B cell (primary cell): ENCODE results near the gene MGA. TPM values are rescaled to one million over a fixed set of nuclear protein-coding genes. Genes with fewer than 3 reads are reported as not detected.

Experiments
- ATAC-seq: fragments of 200-7000 bp; cut with Tn5 transposase; one replicate; pipeline ENCODE4 v1.10.0; 2021; ENCODE audit warnings: low read depth, mild to moderate bottlenecking, moderate number of reproducible peaks, moderate library complexity
- CTCF ChIA-PET: fragments of 350-600 bp; sonication (Branson Sonifier 250); formaldehyde crosslinking; loops from one replicate; lab custom pipeline; 2021; ENCODE audit warnings: antibody characterized with exemption, inconsistent platforms; lab: Charles Lee
- POLR2A ChIA-PET: fragments of 350-600 bp; sonication (Branson Sonifier 250); formaldehyde crosslinking; loops from one replicate; lab custom pipeline; 2021; ENCODE audit warnings: antibody characterized with exemption; lab: Charles Lee
- DNase-seq: peaks from one replicate; pipeline ENCODE4 v3.0.0; 2013
- H2AFZ ChIP-seq: 2 replicates; pipeline ENCODE4 v1.6.1; 2012; ENCODE audit warnings: mild to moderate bottlenecking, low read depth, low read length; ENCODE audit not compliant: insufficient read depth, poor library complexity, severe bottlenecking
- H3K27ac ChIP-seq, 2 donors: 1 replicate in 1 of 2; 2 replicates in 1 of 2; pipeline ENCODE4 v1.5.1; 2012 to 2013; ENCODE audit warnings: low read length in 2 of 2, mild to moderate bottlenecking in 2 of 2, moderate library complexity in 1 of 2
- H3K27me3 ChIP-seq, 4 experiments: fragments of 200-600 bp in 1 of 4; sonication (generic) in 1 of 4; replicated peaks in 1 of 4; 1 replicate in 2 of 4; 2 replicates in 2 of 4; pipeline versions ENCODE4 v1.6.1 to v1.7.0; 2013 to 2016; ENCODE audit warnings: low read length in 3 of 4, mild to moderate bottlenecking in 2 of 4, mixed read lengths in 1 of 4, moderate library complexity in 1 of 4; ENCODE audit not compliant: insufficient read depth in 4 of 4, control insufficient read depth in 3 of 4; ENCODE audit errors: control extremely low read depth in 1 of 4
- H3K36me3 ChIP-seq, 2 experiments: replicated peaks in 1 of 2; 1 replicate in 1 of 2; 2 replicates in 1 of 2; pipeline versions ENCODE4 v1.6.1 to v1.7.1; 2013; ENCODE audit warnings: low read length in 1 of 2; ENCODE audit not compliant: insufficient read depth in 2 of 2, control insufficient read depth in 1 of 2; ENCODE audit errors: control extremely low read depth in 1 of 2, extremely low read depth in 1 of 2
- H3K4me1 ChIP-seq, 2 donors: fragments of 200-600 bp in 1 of 2; sonication (generic) in 1 of 2; 1 replicate in 1 of 2; 2 replicates in 1 of 2; pipeline versions ENCODE4 v1.5.1 to v1.6.1; 2013 to 2017; ENCODE audit warnings: low read length in 2 of 2; ENCODE audit not compliant: control insufficient read depth in 2 of 2, insufficient read depth in 2 of 2
- H3K4me2 ChIP-seq: replicated peaks from 2 replicates; pipeline ENCODE3; 2012; ENCODE audit warnings: mild to moderate bottlenecking, low read depth, low read length; ENCODE audit not compliant: poor library complexity, severe bottlenecking
- H3K4me3 ChIP-seq, 5 experiments: fragments of 200-600 bp in 1 of 5; sonication (generic) in 1 of 5; 1 replicate in 3 of 5; 2 replicates in 2 of 5; pipeline versions ENCODE4 v1.5.1 to v1.7.0; 2011 to 2016; ENCODE audit warnings: low read length in 4 of 5, mild to moderate bottlenecking in 4 of 5, low read depth in 2 of 5, control low read depth in 1 of 5, moderate library complexity in 1 of 5; ENCODE audit not compliant: insufficient read depth in 1 of 5; ENCODE audit errors: control extremely low read depth in 1 of 5, extremely low read depth in 1 of 5
- H3K79me2 ChIP-seq: fragments of 200-600 bp; sonication (generic); one replicate; pipeline ENCODE4 v1.6.0; 2016; ENCODE audit warnings: low read length; ENCODE audit not compliant: control insufficient read depth, insufficient read depth
- H3K9ac ChIP-seq: fragments of 200-600 bp; sonication (generic); 2 replicates; pipeline ENCODE4 v1.6.1; 2017; ENCODE audit warnings: mild to moderate bottlenecking, low read length, moderate library complexity
- H3K9me3 ChIP-seq, 3 donors: one replicate each; pipeline versions ENCODE4 v1.6.1 to v1.7.1; 2013; ENCODE audit warnings: low read length in 2 of 3; ENCODE audit not compliant: control insufficient read depth in 2 of 3, insufficient read depth in 1 of 3; ENCODE audit errors: control extremely low read depth in 1 of 3
- H4K20me1 ChIP-seq: 2 replicates; pipeline ENCODE4 v1.6.0; 2012; ENCODE audit warnings: mild to moderate bottlenecking, low read length; ENCODE audit not compliant: insufficient read depth, control insufficient read depth, poor library complexity, severe bottlenecking
- H3K27ac Mint-ChIP-seq: one replicate; pipeline ENCODE4 v1.8.0; 2021; ENCODE audit warnings: mixed read lengths
- H3K27me3 Mint-ChIP-seq: one replicate; pipeline ENCODE4 v1.8.0; 2021; ENCODE audit warnings: mixed read lengths
- H3K4me1 Mint-ChIP-seq: one replicate; pipeline ENCODE4 v1.8.0; 2021; ENCODE audit warnings: mixed read lengths
- H3K4me3 Mint-ChIP-seq: one replicate; pipeline ENCODE4 v1.8.0; 2021; ENCODE audit warnings: mixed read lengths
- H3K9me3 Mint-ChIP-seq: one replicate; pipeline ENCODE4 v1.8.0; 2022; ENCODE audit warnings: mixed read lengths; ENCODE audit not compliant: insufficient read depth
- EZH2 ChIP-seq: IDR thresholded peaks from 2 replicates; pipeline ENCODE4 v1.6.1; 2012; ENCODE audit warnings: borderline replicate concordance, low read depth, mild to moderate bottlenecking, moderate library complexity, low read length; ENCODE audit not compliant: insufficient read depth, poor library complexity, severe bottlenecking
- WGBS: methylation state at CpG from one replicate; pipeline ENCODE4 v1.1.5; 2013; ENCODE audit warnings: missing lambda C conversion rate; ENCODE audit not compliant: insufficient coverage; 5-methylcytosine and 5-hydroxymethylcytosine counted together
- intact Hi-C: fragments of 100-400 bp; cut with micrococcal nuclease; formaldehyde crosslinking; loops from one replicate; pipeline ENCODE4 v1.10.0; 2022
- polyA plus RNA-seq: library from polyadenylated mRNA; depleted of rRNA; stranded (reverse); fragments of >200 nt; gene quantifications from 2 replicates; pipeline ENCODE4 v1.2.3, GENCODE V29; 2012
- total RNA-seq, 2 donors: library from RNA; stranded (reverse); fragments of 120-200 nt in 1 of 2; gene quantifications; 1 replicate in 1 of 2; 2 replicates in 1 of 2; pipeline versions ENCODE4 v1.2.3 to v1.2.4, GENCODE V29; 2013 to 2022
- TF ChIP-seq, protein P1 (sequence below): fragments of 200-600 bp; IDR thresholded peaks from one replicate; pipeline ENCODE4 v1.8.0; 2022; ENCODE audit warnings: antibody characterized with exemption, mild to moderate bottlenecking

MGA gene
- total and polyA plus RNA-seq, 2 donors (not counting 1 experiment from before 2014, with no cell fraction given) = 5.4 to 79.7 TPM

DNA sequence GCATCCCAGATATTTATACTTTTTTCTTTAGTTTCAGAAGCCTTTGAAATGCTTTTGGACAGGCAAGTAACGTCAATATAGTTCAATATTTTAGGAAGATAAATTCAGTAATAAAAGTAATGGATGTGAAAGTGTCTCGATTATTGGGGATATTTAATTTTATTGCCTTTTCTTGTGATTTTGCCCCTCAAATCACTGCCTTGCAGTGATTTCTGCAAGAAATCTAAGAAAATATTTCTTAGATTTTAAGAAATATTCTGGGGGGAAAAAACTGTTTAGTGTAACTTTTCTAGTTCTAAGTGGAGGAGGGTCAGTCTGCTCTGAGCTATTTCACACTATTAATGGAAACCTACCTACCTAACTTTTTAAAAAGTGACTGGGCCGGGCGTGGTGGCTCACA lies 33.6 kb downstream of the MGA start:
- Histone ChIP-seq H4K20me1 (peaks cover 66% of the 10 kb centered on the region), H3K4me2 (no peak overlapping the region), H3K27ac (no peak overlapping the region), H3K27me3 (no peaks in the 10 kb centered on the region), H3K9ac (no peak overlapping the region), H3K79me2 (peaks cover 96% of the 10 kb centered on the region), H3K9me3 (no peaks in the 10 kb centered on the region), H3K4me1 (peaks cover 22 to 42% of the 10 kb centered on the region in 2 donors), H3K4me3 (no peak overlapping the region), H3K36me3 (peaks cover 3 to 13% of the 10 kb centered on the region in 2 experiments), H2AFZ (no peak overlapping the region)
- no peaks in the 10 kb centered on the region for H3K27me3 Mint-ChIP-seq
- ChIA-PET POLR2A (no interaction called here), CTCF (no interaction called here)
- DNase-seq (no peak), ATAC-seq (no peak)
- intact Hi-C loops = no loop called here
- no peak overlapping the region for H3K4me3 Mint-ChIP-seq
- no CpG with 5 or more reads among the region's 4 CpGs for WGBS
- H3K27ac Mint-ChIP-seq = no peak overlapping the region
- H3K9me3 Mint-ChIP-seq = no peaks in the 10 kb centered on the region
- TF ChIP-seq, protein P1, sequence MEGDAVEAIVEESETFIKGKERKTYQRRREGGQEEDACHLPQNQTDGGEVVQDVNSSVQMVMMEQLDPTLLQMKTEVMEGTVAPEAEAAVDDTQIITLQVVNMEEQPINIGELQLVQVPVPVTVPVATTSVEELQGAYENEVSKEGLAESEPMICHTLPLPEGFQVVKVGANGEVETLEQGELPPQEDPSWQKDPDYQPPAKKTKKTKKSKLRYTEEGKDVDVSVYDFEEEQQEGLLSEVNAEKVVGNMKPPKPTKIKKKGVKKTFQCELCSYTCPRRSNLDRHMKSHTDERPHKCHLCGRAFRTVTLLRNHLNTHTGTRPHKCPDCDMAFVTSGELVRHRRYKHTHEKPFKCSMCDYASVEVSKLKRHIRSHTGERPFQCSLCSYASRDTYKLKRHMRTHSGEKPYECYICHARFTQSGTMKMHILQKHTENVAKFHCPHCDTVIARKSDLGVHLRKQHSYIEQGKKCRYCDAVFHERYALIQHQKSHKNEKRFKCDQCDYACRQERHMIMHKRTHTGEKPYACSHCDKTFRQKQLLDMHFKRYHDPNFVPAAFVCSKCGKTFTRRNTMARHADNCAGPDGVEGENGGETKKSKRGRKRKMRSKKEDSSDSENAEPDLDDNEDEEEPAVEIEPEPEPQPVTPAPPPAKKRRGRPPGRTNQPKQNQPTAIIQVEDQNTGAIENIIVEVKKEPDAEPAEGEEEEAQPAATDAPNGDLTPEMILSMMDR = no peak
- no peak for TF ChIP-seq EZH2
- H3K4me1 Mint-ChIP-seq = peaks cover 59% of the 10 kb centered on the region

DNA sequence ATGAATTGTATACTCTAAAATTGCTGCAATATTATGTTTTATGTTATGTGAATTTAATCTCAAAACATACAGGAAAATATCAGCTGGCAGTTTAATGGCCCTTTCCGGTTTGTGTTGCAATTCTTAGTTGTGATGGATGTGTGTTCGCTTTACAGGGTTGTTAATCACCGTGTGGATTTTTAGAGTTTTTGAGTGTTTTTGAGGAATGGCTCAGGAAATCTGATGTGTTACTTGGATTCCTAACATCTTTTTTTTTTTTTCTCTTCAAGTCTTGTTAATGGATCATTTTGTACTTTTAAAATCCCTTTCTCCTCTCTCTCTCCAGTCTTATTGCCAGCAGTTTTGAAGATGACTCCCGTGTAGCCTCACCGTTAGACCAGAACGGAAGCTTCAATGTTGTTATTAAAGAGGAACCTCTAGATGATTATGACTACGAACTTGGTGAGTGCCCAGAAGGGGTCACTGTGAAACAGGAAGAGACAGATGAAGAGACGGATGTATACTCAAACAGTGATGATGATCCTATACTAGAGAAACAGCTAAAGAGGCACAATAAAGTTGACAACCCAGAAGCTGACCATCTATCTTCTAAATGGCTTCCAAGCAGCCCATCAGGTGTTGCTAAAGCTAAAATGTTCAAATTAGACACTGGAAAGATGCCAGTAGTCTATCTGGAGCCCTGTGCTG lies 35.7 kb downstream of the MGA start:
- H3K4me1 ChIP-seq = peaks cover 12 to 28% of the 10 kb centered on the region in 2 donors
- Mint-ChIP-seq H3K4me3 (peak overlapping the region; percentile 35), H3K27ac (peak overlapping the region; percentile 51), H3K9me3 (no peaks in the 10 kb centered on the region), H3K27me3 (no peaks in the 10 kb centered on the region), H3K4me1 (peaks cover 45% of the 10 kb centered on the region)
- peaks cover 51% of the 10 kb centered on the region for H4K20me1 ChIP-seq
- H3K36me3 ChIP-seq = peaks cover 3 to 26% of the 10 kb centered on the region in 2 experiments
- H3K4me3 ChIP-seq = peak overlapping the region in 2 of 5 experiments; percentile 19 to 21
- intact Hi-C loops = loop anchor here (1.0 to 5.0 kb wide), 5 partner anchors 35 to 208 kb away; partner anchors contain the start of gene MAPKBP1
- H3K9ac ChIP-seq = peak overlapping the region; percentile 29
- peak overlapping the region; percentile 73 for H2AFZ ChIP-seq
- ATAC-seq (peak; percentile 99), DNase-seq (peak; percentile 80)
- H3K27me3 ChIP-seq = no peaks in the 10 kb centered on the region
- TF ChIP-seq, protein P1 = peak; percentile 66
- no peak for TF ChIP-seq EZH2
- H3K79me2 ChIP-seq = peaks cover 92% of the 10 kb centered on the region
- CTCF ChIA-PET = interaction anchor here (0.6 to 1.7 kb wide), 20 partner anchors 10 to 1188 kb away, joined by 3 to 25 read pairs (median 5); partner anchors contain the start of gene MAPKBP1
- POLR2A ChIA-PET = interaction anchor here (0.7 kb wide), 2 partner anchors 15 to 774 kb away, joined by 3 to 4 read pairs; no protein-coding TSS in a partner anchor
- peak overlapping the region; percentile 62 for H3K4me2 ChIP-seq
- 0% methylated on average over 2 of the region's 8 CpGs for WGBS
- no peaks in the 10 kb centered on the region for H3K9me3 ChIP-seq
- H3K27ac ChIP-seq = peak overlapping the region; percentile 52 to 77
